Activated CD4-positive, alpha-beta T cell treated with anti-CD3 and anti-CD28 coated beads, Interleukin-10, Interleukin-2, amounts not matched to agents 100 ng/mL and 50 ng/mL, durations not matched to agents 16 hours and 8 hours (primary cell): ENCODE results near the gene TAP2.
A peak's percentile ranks its signal among the peaks of the same experiment; 100 is the strongest.
"Not testable (repeated sequence)": the region's sequence is repeated elsewhere in the genome, so short reads cannot be mapped to it uniquely, and the experiment has no call there.

Source experiments
- DNase-seq: peaks from one replicate; pipeline ENCODE4 v3.0.0-alpha.2; 2020

Gene TAP2

GRCh38 chr6:32832535-32832934 is 6.0 kb downstream of the TAP2 start:
- DNase-seq: no peak

- no peak for DNase-seq
These were observed 7.6 kb downstream of the TAP2 start for GRCh38 chr6:32830936-32831335.

- no peak for DNase-seq
These were observed 8.5 kb downstream of the TAP2 start for GRCh38 chr6:32830017-32830416.

- DNase-seq: no peak
These were observed 9.0 kb downstream of the TAP2 start for GRCh38 chr6:32829495-32829894.

GRCh38 chr6:32827025-32827424 is 11.5 kb downstream of the TAP2 start:
- no peak for DNase-seq

GRCh38 chr6:32825966-32826365 is 12.6 kb downstream of the TAP2 start:
- DNase-seq: no peak

- DNase-seq: no peak
These were observed 18.8 kb downstream of the TAP2 start for GRCh38 chr6:32819729-32820128.

GRCh38 chr6:32818867-32819266 is 19.7 kb downstream of the TAP2 start:
- no peak for DNase-seq

GRCh38 chr6:32816746-32817204 is 21.8 kb downstream of the TAP2 start, which contains the start of gene HLA-DOB:
Gene HLA-DOB, minus strand, starts transcription at chr6:32817002. Its CDS starts 51 bp downstream, at chr6:32816951.
- DNase-seq: peak; percentile 35

GRCh38 chr6:32815996-32816395 is 22.5 kb downstream of the TAP2 start:
- DNase-seq: no peak

- no peak for DNase-seq
These were observed 23.4 kb downstream of the TAP2 start for GRCh38 chr6:32815115-32815514.

GRCh38 chr6:32814145-32814544 is 24.4 kb downstream of the TAP2 start:
- no peak for DNase-seq

- DNase-seq: no peak
These were observed 29.4 kb downstream of the TAP2 start for GRCh38 chr6:32809171-32809570.

GRCh38 chr6:32807020-32807580 is 31.4 kb downstream of the TAP2 start:
- DNase-seq: no peak

- not testable (repeated sequence) for DNase-seq
These were observed 33.1 kb downstream of the TAP2 start for GRCh38 chr6:32805404-32805803.

- no peak for DNase-seq
These were observed 35.1 kb downstream of the TAP2 start for GRCh38 chr6:32803416-32803815.

GRCh38 chr6:32799740-32800139 is 38.8 kb downstream of the TAP2 start:
- DNase-seq: no peak

GRCh38 chr6:32799168-32799567 is 39.4 kb downstream of the TAP2 start:
- no peak for DNase-seq

GRCh38 chr6:32796848-32797776 is 41.4 kb downstream of the TAP2 start:
- peak; percentile 72 for DNase-seq

GRCh38 chr6:32794510-32794909 is 44.0 kb downstream of the TAP2 start:
- DNase-seq: no peak

GRCh38 chr6:32792901-32793435 is 45.6 kb downstream of the TAP2 start:
- DNase-seq: no peak

- DNase-seq: no peak
These were observed 48.2 kb downstream of the TAP2 start for GRCh38 chr6:32790306-32790705.
